ENCODE measurements around the gene ONECUT1. TPM values are rescaled to one million over a fixed set of nuclear protein-coding genes. Genes with fewer than 3 reads are reported as not detected.

Gene ONECUT1
- total and polyA plus RNA-seq, 12 donors = 0.06 to 0.18 TPM; not detected in 10

DNA sequence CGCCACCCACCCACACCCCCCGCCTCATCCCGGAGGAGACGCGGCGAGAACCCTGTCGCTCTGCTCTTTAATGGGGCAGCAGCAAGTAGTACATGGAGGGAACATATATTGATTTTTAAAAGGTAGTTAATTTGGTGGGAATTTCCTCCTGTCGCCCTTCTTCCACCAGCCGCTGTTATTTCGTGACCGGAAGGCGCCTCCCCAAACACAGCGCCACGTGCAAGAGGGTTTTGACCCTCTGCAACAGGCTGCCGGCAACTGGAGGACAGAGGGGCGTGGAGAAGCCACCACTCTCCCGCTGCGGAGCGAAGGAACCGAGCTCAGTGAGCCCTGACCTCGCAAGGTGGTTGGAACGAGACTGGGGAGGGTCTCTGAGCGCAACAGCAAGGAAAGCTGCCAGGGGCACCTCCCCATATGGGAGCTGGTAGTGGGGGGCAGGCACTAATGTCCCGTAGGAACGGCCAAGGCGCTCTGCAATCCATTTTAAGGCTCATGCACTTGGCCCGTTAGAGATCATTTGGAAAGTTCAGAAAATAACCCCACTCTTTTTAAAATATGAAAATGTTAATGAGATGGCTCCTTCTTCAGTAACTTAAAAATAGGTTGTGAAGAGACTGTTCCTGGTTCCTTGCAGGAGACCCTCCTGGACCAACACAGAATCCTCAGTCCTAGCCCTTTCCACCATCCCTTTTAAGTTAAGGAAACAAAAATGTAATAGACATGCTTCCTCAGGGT lies 4.3 kb downstream of the ONECUT1 start:
- no peak overlapping the region for H3K27ac ChIP-seq
- H3K4me1 ChIP-seq (replicated peaks in 1 of 2) = peaks cover 0 to 7% of the 10 kb centered on the region in 2 donors
- H3K36me3 ChIP-seq (replicated peaks in 1 of 2) = no peaks in the 10 kb centered on the region
- no peaks in the 10 kb centered on the region for H3K9me3 ChIP-seq (replicated peaks in 1 of 3)
- TF ChIP-seq, protein P1, sequence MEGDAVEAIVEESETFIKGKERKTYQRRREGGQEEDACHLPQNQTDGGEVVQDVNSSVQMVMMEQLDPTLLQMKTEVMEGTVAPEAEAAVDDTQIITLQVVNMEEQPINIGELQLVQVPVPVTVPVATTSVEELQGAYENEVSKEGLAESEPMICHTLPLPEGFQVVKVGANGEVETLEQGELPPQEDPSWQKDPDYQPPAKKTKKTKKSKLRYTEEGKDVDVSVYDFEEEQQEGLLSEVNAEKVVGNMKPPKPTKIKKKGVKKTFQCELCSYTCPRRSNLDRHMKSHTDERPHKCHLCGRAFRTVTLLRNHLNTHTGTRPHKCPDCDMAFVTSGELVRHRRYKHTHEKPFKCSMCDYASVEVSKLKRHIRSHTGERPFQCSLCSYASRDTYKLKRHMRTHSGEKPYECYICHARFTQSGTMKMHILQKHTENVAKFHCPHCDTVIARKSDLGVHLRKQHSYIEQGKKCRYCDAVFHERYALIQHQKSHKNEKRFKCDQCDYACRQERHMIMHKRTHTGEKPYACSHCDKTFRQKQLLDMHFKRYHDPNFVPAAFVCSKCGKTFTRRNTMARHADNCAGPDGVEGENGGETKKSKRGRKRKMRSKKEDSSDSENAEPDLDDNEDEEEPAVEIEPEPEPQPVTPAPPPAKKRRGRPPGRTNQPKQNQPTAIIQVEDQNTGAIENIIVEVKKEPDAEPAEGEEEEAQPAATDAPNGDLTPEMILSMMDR (IDR thresholded peaks at IDR 0.05) = no peak
- TF ChIP-seq POLR2A (IDR thresholded peaks at IDR 0.05) = no peak
- no peak for DNase-seq
- peaks cover 84% of the 10 kb centered on the region for H3K27me3 ChIP-seq
- H3K4me3 ChIP-seq = no peak overlapping the region
- 6 to 9% (median 8%) methylated on average over 14 to 27 of the region's 27 CpGs for WGBS, 4 donors
- intact Hi-C loops (cut with DNase I) = loop anchor here in 1 of 2 donors (10.0 kb wide), 1 partner anchor 409 kb away; no protein-coding TSS in a partner anchor

DNA sequence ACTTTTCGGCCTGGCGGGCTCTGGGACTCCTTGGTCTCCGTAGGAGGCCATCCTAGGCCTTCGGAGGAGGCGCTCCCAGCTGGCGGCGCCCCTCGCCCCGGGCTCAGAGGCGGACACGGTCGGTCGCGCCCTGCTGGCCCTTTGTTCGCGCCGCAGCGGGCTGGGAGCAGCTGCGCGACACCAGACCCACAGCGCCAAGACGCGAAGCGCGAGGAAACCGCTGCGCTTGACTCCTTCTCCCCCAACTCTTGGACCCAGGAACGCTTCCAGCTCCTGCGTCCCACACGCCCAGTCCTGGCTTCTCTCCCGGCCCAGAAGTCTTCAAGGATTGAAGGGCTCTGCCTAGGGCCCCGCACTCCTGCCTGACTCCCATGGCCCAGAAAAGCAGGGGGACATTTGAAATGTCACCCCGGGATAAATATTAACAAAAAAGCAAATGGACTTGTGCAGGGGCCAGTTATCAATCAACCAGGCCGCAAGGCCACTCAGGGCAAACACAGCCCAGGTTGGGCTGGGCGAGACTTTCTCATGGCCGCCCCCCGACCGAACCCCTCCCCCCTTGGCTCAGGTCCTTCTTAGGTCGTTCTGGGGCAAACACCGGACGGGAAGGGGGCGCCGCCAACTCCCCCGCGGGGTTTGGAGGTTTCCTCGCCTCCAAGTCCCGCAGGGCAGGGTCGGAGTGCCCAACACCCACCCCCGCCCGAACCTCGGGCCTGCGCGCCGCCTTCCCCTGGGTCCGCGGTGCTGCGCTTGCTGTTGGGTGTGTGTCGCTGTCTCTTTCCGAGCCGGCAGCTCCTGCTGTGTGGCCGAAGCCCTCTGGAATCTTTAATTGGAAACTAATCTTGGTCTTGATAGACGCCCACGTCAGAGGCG lies 5.1 kb downstream of the ONECUT1 start:
- DNase-seq = no peak
- Histone ChIP-seq H3K27ac (no peak overlapping the region), H3K4me1 (replicated peaks in 1 of 2) (peaks cover 0 to 13% of the 10 kb centered on the region in 2 donors), H3K36me3 (replicated peaks in 1 of 2) (no peaks in the 10 kb centered on the region), H3K4me3 (no peak overlapping the region), H3K9me3 (replicated peaks in 1 of 3) (no peaks in the 10 kb centered on the region), H3K27me3 (peaks cover 82% of the 10 kb centered on the region)
- 1 to 6% (median 3%) methylated on average over 3 to 64 of the region's 64 CpGs for WGBS, 4 donors
- intact Hi-C loops (cut with DNase I) = loop anchor here (5.0 to 10.0 kb wide), 3 partner anchors 410 to 932 kb away; no protein-coding TSS in a partner anchor
- TF ChIP-seq, protein P1 (IDR thresholded peaks at IDR 0.05) = no peak
- no peak for TF ChIP-seq POLR2A (IDR thresholded peaks at IDR 0.05)

- no peak overlapping the region for H3K27ac ChIP-seq
- H3K27me3 ChIP-seq = peaks cover 81% of the 10 kb centered on the region
- H3K4me3 ChIP-seq = no peak overlapping the region
- peaks cover 0 to 13% of the 10 kb centered on the region in 2 donors for H3K4me1 ChIP-seq (replicated peaks in 1 of 2)
- WGBS, 4 donors = 2 to 3% (median 3%) methylated on average over 42 to 57 of the region's 57 CpGs
- intact Hi-C loops (cut with DNase I) = loop anchor here (5.0 to 10.0 kb wide), 3 partner anchors 411 to 933 kb away; no protein-coding TSS in a partner anchor
- no peaks in the 10 kb centered on the region for H3K36me3 ChIP-seq (replicated peaks in 1 of 2)
- H3K9me3 ChIP-seq (replicated peaks in 1 of 3) = no peaks in the 10 kb centered on the region
- TF ChIP-seq, protein P1 (IDR thresholded peaks at IDR 0.05) = peak in 3 of 6 experiments; percentile 15 to 38 (median 25)
- no peak for TF ChIP-seq POLR2A (IDR thresholded peaks at IDR 0.05)
- no peak for DNase-seq
These were observed 6.0 kb downstream of the ONECUT1 start for GRCh38 chr15:52783929-52784798.
